Measurements from ENCODE around the gene NSMF.

GRCh38 chr9:137453643-137454081, 5.5 kb downstream of the NSMF start:
- TF ChIP-seq POLR2A (IDR thresholded peaks at IDR 0.05) (no peak), CTCF (IDR thresholded peaks at IDR 0.05 in 8 of 11, conservative IDR thresholded peaks at IDR 0.05 in 3 of 11) (no peak), POLR2AphosphoS5 (IDR thresholded peaks at IDR 0.05) (no peak)
